HG03432 (cell line): Measurements from ENCODE around the gene CRHR2.

Experiments
- ATAC-seq: cut with Tn5 transposase; IDR thresholded peaks from one replicate; pipeline ENCODE4 v1.9.1; 2021; ENCODE audit warnings: mild to moderate bottlenecking, moderate library complexity; ENCODE audit not compliant: unreplicated experiment

Gene CRHR2

DNA sequence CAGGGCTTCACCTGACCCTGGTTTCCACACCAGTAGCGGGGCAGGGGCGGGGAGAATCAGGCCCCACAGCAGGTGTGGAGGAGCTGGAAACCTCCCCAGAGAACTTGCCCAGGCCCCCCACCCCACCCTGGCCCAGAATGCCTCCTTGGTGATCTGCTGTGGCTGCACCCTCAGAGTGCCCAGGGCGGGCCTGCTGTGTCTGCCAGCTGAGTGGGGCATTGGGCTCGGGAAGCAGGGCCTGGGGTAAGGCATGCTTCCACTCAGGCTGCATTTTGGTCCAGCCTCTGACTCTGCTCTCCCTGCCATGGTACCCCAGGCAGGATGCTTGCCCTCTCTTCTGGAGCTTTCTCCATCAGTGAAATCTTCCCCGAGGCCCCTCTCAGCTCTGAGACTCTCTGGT, 1.1 kb upstream of the CRHR2 start:
- ATAC-seq, result no peak

DNA sequence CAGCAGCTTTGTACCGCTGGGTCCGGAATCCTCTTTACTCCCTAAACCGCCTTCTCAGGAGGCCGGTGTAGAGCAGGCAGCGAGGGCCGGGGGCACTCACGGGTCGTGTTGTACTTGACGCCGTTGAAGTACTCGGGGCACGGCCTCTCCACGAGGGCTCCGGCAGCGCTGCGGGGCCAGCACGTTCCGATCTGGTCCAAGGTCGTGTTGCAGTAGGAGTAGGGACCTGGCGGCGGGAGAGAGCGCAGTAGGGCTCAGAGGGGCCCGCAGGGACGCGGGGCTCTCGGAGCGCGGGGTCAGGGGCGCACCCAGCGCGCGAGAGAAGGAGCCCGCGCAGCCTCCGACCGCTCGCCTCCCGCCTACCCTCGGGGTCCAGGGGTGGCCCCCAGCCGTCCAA, 443 bp downstream of the CRHR2 start:
- no peak for ATAC-seq

DNA sequence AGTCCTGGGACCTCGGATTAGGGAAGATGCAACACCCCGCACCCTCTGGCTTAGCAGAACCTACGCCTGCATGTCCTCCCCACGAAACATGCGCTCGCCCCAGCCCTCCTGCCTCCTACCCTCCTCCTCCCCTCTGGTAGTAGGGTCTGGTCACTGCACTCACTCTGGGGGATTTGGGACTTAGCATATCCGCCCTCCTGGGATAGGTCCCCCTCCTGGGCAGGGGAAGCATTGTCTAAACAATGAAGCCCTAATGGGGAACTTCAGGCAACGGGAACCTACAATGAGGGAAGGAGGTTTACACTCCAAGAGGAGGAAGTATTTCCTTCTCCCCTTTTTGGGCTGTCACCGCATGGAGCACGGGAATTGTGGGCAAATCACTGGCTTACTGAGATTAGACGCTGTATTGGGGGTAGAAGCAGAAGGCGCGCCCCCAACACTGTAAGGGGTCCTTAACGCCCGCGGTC, 892 bp downstream of the CRHR2 start:
- no peak for ATAC-seq

DNA sequence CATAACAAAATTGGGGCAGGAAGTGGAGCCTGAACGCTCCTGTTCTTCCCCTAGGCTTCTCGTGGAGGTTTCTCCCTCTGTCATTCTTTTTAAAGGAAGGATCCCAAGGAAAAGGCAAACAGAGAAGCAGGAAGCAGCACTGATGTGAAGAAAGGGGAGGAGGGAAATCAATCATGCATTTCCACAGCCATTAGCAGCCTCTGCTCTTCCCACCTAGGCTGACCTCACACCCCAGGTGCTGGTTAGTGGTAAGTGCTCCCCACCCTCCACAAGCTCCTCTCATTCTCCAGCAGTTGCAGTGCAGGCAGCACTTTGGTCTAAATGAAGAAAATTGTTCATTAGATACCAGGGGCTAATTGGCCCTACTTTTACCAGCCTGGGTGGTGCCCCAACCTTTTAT, 2.6 kb downstream of the CRHR2 start:
- no peak for ATAC-seq

DNA sequence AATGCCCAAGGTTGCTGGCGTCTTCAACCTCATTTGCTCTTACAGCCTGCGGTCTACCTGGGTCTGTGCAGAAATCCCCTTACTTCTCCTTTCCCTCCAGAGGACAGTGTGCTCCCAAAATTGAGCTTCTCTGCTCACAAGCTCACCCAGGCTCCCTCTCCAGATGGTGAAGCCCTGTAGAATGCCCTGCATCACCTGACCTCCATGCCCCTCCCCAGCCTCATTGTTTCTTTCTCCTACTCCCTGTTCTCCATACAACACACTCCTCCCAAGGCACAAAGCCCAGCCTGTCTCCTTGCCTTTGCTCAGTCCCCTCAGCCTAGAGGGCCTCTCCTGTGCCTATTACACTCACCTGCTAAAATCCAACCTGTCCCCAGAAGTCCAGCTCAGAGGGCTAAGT, 3.5 kb downstream of the CRHR2 start:
- no peak for ATAC-seq

DNA sequence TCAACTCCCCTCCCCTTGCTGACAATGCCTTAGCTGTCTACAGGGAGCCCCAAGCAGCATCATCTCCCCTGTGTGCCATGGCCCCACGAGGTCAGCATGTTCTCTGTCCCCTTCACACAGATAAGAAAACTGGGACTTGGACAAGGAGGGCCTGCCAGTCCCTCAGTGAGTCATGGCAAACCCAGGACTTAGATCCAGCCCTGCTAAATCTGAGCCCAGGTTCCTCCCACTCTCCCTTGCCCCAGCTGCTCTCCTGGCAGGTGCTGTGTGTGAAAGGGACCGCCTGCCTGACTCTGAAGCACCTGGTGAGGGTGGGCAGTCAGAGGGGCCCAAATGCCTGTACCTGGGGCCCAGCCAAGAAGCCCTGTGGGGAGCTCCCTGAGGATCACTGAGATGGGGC, 7.4 kb downstream of the CRHR2 start:
- ATAC-seq, result no peak

DNA sequence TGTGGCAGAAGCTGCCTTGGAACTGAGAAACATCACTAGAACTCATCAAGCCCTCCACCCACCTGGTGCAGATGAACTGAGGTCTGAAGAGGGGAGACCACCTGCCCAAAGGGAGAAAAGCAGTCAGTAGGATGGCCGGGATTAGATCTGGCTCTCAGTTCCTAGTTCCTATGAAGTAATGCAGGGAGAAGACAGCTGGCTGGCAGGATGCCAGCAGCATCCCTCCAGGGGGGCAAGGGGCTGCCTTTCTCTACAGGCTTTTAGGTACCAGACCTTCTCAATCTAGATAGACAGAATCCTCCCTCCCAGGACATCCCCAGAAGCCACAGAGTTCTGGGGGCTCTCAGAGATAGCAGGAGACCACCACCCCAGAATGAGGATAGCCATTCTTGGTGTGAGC, 7.8 kb downstream of the CRHR2 start:
- ATAC-seq, result no peak

DNA sequence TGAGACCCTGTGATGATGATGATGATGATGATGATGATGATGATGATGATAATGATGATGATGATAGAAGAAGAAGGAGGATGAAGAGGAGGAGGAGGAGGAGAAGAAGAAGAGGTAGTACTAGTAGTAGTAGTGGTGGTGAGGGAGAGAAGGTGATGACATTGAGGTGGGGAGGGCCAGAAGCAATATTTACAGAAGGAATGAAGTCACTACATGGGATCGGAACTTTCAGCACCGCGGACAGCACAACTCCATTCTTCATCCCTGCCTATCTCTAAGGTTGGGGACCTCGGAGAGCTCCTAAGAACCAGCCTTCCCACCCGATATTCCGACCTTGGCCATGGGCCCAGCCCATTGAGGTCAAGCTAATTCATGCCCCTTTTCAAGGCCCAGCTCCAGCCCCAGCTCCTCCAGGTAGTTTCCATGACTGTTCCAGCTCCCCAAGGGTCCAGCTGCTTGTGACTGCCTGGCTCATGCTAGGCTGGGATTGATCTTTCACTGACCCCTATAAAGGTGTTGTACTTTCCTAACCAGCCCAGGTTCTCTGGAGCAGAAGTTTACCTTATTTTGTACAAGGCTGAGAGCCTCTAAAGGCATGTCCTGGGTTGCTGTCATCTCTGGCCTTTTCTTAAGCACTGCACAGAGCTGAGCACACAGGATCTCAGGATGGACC, 10.3 kb downstream of the CRHR2 start:
- no peak for ATAC-seq

DNA sequence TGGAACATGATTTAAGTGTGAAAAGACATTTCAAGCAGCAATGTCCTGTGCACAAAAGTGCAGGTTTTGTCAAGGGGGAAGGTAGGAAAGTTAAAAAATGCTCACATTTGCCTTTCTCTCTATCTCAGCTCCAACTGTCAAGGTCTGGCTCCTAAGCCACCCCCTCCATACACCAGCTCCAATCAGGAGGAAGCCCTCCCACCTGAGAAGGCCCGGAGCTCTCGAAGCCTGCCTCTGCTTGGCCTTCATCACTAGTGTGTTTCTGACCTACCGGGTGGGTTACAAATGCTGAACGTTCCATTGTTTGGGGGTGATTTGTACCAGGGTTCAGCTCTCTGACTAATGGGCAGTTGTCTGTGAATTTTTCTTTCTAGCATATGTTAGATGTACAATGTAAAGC, 14.2 kb downstream of the CRHR2 start:
- no peak for ATAC-seq

DNA sequence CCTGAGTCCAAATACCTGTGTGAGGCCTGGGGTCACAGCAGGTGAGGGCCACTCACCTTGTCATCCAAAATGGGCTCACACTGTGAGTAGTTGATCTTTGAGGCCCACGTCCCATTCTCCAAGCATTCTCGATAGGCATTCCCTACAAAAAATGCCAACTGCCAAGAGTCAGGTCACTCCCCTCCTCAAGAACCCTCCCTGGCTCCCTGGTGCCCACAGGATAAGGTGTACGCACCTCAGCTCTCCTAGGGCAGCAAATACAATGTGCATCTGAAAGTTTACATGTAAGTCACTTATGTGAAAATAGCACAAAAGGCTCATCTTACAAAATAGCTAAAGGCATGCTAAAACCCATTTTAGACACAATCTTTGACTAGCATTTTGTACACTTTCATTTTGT, 15.1 kb downstream of the CRHR2 start:
- ATAC-seq, result no peak

DNA sequence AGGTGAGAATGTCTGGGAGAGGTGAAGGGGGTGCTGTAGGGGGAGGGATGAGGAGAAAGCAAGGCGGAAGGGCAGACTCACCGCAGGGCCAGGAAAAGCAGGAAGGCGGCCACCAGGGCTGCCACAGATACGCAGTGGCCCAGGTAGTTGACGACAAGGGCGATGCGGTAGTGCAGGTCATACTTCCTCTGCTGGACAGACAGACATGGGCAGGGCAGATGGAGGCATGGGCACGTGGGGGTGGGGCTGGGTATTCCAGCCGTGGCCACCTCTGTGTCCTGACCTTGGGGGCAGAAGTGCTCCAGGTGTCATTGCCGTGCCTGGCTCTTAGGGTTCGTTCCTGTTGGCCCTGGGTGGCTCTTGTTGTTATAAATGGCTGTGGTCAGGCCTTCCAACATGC, 16.8 kb downstream of the CRHR2 start:
- no peak for ATAC-seq

DNA sequence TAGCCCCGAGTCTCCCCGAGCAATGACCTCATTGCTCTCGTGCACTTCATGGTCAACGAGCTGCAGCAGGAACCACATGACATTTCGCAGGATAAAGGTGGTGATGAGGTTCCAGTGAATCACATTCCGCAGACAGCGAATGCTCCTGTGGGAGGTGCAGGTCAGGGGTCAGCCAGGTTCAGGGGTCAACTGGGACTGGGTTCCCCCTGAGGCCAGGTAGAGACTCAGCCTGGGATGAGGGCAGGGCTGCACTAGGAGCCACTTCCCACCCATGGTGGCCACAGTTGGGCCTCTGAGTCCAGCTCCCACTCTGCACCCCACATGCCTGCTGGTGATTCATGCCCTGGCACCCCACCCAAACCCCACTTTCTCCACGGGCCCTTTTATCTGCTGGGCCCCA, 17.2 kb downstream of the CRHR2 start:
- no peak for ATAC-seq

DNA sequence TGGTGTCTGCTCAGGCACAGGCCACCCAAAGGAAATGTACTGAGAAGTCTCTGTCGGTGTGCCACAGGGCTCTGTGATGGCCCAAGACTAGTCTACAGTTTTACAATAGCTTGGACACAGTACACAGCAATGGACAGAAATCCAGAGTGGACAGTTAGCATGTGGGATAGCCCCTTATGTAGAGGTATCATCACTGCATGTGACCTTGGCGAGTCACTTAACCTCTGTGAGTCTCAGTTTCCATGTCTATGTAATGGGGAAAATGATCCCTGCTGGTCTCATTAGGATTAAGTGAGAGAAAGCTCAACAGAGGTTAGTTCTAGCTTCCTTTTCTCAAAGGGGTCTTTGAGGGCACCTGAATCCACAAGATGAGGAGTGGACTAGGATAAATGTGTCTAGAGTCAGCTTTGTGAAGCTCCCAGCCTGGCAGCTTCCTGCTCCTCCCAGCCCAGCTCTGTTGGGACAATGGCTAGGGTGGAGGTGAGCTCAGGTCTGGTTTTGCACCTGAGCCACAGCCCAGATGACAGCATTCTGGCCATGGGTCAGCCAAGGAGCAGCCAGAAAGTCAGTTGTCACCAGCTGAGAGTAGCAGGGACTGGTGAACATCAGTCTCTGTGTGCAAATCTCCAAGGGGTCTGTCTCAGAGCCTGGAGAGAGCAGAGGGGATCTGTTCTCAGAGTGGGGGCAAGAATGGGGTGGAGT, 17.9 kb downstream of the CRHR2 start:
- no peak for ATAC-seq

DNA sequence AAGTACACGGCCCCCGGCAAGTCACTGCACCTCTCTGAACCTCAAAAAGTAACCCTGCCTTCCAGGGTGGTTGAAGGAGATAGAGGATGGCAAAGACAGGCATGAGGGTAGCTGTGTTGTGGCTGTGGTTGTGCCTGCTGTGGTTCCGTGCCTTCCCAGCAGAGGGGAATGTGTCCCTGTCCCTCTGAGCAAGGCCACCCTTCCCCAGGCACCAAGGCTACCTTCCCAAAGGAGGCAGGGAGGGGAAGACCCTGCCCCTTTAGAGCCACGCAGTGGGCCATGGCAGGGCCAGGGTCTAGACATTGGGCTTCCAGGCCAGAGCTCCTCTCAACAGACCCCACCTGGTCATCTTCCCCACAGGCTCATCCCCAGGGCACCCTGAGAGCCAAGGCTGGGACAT, 18.8 kb downstream of the CRHR2 start:
- no peak for ATAC-seq

DNA sequence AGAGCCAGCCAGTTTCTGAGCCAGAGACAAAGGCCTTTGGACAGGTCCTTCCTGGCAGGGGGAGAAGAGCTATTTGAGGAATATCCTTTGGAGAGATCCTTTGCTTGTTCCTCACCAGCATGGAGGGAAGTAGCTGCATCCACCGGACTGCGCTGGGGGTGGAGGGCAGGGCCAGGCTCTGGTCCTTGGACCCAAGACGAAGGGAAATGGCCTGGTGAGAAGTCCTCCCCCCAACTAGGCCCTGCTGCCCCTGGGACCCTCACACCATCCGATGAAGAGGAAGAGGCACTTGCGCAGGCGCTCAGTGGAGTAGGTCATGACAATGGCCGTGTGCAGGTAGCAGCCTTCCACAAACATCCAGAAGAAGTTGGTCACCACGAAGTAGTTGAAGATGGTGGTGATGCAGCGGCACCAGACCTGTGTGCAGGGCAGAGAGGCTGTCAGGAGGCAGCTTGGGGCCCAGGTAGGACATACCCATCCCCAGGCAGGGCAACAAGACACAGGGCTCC, 19.8 kb downstream of the CRHR2 start:
- no peak for ATAC-seq

DNA sequence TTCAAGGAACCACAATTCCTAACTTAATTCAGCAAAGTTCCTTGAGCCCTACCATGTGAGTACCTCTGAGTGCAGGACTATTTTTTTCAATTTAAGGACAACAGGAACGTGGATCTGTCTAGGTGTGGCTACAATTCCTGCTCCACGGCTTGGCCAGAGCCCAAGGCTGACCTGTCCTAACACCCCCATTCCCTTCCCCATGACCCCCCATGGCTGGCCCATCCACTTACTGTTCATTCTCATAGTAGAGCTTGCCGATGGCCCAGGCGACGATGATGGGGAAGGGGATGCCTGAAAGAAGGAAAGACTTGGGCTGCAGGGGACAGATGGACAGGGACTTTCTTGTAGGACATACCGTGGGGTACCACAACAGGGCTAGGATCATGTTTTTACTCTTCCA, 20.3 kb downstream of the CRHR2 start:
- no peak for ATAC-seq

DNA sequence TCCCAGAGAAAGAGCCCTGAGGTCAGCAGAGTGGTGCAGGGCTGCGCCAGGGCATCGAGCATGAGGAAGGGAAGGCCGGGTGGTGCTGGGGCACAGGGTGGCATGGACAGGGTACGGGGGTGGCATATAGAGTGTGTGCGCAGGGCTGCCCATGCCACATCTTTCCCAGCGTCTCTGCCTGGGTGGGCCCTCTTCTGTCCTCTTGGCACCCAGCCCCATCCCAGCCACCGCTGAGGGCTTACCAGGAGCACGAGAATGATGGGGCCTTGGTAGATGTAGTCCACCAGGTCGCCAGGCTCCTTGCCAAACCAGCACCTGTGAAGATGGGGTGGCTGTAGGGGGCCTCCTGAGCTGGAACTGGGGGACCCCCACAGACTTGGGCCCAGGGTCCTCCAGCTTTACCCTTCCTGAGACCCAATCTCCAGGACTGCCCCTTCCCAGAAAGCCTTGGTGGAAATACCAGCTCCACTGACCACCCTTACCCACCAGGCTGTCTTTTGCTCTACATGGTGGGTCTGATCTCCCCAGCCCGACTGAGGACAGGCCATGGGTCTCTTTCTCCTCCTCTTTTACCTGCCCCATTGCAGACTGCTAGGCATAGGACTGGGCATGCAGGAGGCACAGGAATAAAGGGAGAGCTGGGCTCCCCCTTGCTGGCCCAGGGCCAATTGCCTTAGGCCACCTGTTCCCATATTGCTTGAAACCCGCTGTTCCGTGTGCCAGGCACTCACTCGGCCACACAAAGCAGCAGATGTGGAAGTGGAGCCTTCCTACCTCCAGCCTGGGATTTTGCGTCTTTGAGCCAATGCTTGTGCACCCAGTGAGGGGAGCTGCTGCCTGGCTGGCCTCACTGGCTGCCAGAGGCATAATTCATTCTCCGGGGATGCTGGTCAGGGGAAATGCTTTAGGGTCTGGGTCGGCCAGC, 21.7 kb downstream of the CRHR2 start:
- no peak for ATAC-seq

DNA sequence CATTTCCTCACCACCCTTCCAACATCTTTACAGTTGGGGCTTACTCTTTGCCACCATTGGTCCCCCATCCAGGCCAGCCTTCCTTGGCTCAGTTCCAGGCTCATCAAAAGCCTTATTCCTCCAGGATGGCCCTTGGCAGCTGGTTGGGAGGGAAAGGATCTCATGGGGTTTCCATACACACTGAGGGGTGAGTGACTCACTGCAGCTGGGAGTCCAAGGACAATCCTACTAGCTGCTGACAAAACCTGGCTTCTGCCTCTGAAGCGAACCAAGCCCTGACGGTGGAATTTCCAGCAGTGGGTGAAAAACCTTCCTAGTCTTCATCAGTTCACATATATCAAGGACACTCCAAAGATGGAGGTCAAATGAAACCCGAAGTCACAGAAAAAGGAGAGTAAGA, 22.9 kb downstream of the CRHR2 start:
- ATAC-seq, result no peak

DNA sequence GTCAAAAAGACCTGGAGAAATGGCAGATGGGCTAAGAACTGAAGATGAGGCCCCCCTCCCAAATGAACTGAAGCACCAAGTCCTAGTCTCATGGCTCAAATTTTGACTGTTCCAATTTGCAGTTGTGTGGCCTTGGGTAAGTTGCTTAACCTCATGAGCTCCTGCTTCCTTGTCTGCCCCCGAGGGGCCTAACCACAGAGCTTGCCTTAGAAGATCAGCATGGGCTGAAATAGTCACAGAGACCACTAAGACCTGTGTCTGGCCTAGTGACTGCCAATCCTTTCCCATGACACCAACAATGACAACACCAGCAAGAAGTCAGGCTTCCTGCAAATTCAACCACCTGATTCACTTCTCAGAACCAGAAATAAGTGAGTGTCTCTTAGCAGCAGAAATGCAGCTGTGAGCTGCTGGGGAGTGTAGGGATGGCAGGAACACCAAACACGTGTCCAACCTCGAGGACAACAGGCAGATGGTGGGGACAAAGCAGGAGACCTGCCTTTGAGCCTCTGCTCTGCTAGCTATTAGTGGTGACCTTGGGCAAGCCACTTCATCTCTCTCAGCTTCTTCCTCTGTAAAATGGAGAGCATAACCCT, 23.7 kb downstream of the CRHR2 start:
- ATAC-seq, result no peak

DNA sequence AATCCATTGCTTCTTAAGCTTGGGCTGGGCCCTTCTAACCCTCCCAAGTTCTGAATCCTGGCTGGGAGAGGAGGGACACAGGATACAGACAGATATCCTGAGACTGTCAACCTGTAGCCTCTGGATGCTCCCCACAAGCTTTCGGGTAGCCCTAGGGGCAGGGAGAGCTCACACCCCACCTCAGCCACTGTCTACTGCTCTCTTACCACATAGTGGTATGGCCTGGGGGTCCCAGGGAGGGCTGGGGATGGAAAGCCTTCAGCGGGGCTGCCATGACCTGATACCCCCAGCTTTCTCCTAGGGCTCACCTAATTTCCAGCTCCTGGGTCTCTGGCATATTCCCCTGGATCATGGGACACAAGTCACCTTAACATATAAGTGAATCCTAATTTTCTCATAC, 25.1 kb downstream of the CRHR2 start:
- no peak for ATAC-seq
